ENCODE data around the gene AMOTL1.
"Not testable (repeated sequence)": the region's sequence is repeated elsewhere in the genome, so short reads cannot be mapped to it uniquely, and the experiment has no call there.

AMOTL1 gene

GRCh38 chr11:94802501-94802900, 34.3 kb downstream of the AMOTL1 start:
- no peak for TF ChIP-seq YY1 (IDR thresholded peaks at IDR 0.05; ENCODE audit: insufficient read depth, insufficient read length)
- no peak for TF ChIP-seq SUZ12 (IDR thresholded peaks at IDR 0.05; ENCODE audit: extremely low read depth, insufficient read depth, insufficient read length)
- TF ChIP-seq ZNF274 (IDR thresholded peaks at IDR 0.05; ENCODE audit: low read depth, low read length): no peak
- no peak overlapping the region for H3K4me3 ChIP-seq (ENCODE audit: insufficient read length, low read depth)
- no peaks in the 10 kb centered on the region for H3K4me1 ChIP-seq (ENCODE audit: insufficient read depth, insufficient read length)
- no peak for DNase-seq (ENCODE audit: low read depth, low spot score)
- no peak overlapping the region for H3K9ac ChIP-seq (ENCODE audit: insufficient read length, low read depth)
- H3K27me3 ChIP-seq (ENCODE audit: insufficient read depth, insufficient read length): no peaks in the 10 kb centered on the region
- H3K36me3 ChIP-seq (ENCODE audit: insufficient read depth, insufficient read length, low read length): peaks cover 61% of the 10 kb centered on the region
- H3K9me3 ChIP-seq (ENCODE audit: insufficient read depth, low read length): no peaks in the 10 kb centered on the region

- TF ChIP-seq ZNF274 (IDR thresholded peaks at IDR 0.05; ENCODE audit: low read depth, low read length) (no peak), SUZ12 (IDR thresholded peaks at IDR 0.05; ENCODE audit: extremely low read depth, insufficient read depth, insufficient read length) (no peak), YY1 (IDR thresholded peaks at IDR 0.05; ENCODE audit: insufficient read depth, insufficient read length) (no peak)
- Histone ChIP-seq H3K9ac (ENCODE audit: insufficient read length, low read depth) (no peak overlapping the region), H3K9me3 (ENCODE audit: insufficient read depth, low read length) (no peaks in the 10 kb centered on the region), H3K4me1 (ENCODE audit: insufficient read depth, insufficient read length) (no peaks in the 10 kb centered on the region), H3K36me3 (ENCODE audit: insufficient read depth, insufficient read length, low read length) (peaks cover 58% of the 10 kb centered on the region), H3K27me3 (ENCODE audit: insufficient read depth, insufficient read length) (no peaks in the 10 kb centered on the region), H3K4me3 (ENCODE audit: insufficient read length, low read depth) (no peak overlapping the region)
- DNase-seq (ENCODE audit: low read depth, low spot score): no peak
Measured at GRCh38 chr11:94803491-94803890, 35.3 kb downstream of the AMOTL1 start.

- DNase-seq (ENCODE audit: low read depth, low spot score): no peak
- TF ChIP-seq YY1 (IDR thresholded peaks at IDR 0.05; ENCODE audit: insufficient read depth, insufficient read length): no peak
- no peak for TF ChIP-seq SUZ12 (IDR thresholded peaks at IDR 0.05; ENCODE audit: extremely low read depth, insufficient read depth, insufficient read length)
- no peak for TF ChIP-seq ZNF274 (IDR thresholded peaks at IDR 0.05; ENCODE audit: low read depth, low read length)
- H3K4me3 ChIP-seq (ENCODE audit: insufficient read length, low read depth): no peak overlapping the region
- H3K4me1 ChIP-seq (ENCODE audit: insufficient read depth, insufficient read length): no peaks in the 10 kb centered on the region
- no peaks in the 10 kb centered on the region for H3K27me3 ChIP-seq (ENCODE audit: insufficient read depth, insufficient read length)
- no peaks in the 10 kb centered on the region for H3K9me3 ChIP-seq (ENCODE audit: insufficient read depth, low read length)
- H3K9ac ChIP-seq (ENCODE audit: insufficient read length, low read depth): no peak overlapping the region
- peaks cover 55% of the 10 kb centered on the region for H3K36me3 ChIP-seq (ENCODE audit: insufficient read depth, insufficient read length, low read length)
Measured at GRCh38 chr11:94804874-94805273, 36.7 kb downstream of the AMOTL1 start.

- no peak for DNase-seq (ENCODE audit: low read depth, low spot score)
- H3K27me3 ChIP-seq (ENCODE audit: insufficient read depth, insufficient read length): no peaks in the 10 kb centered on the region
- H3K9me3 ChIP-seq (ENCODE audit: insufficient read depth, low read length): no peaks in the 10 kb centered on the region
- H3K9ac ChIP-seq (ENCODE audit: insufficient read length, low read depth): no peak overlapping the region
- peaks cover 43% of the 10 kb centered on the region for H3K36me3 ChIP-seq (ENCODE audit: insufficient read depth, insufficient read length, low read length)
- H3K4me1 ChIP-seq (ENCODE audit: insufficient read depth, insufficient read length): no peaks in the 10 kb centered on the region
- TF ChIP-seq YY1 (IDR thresholded peaks at IDR 0.05; ENCODE audit: insufficient read depth, insufficient read length): no peak
- TF ChIP-seq ZNF274 (IDR thresholded peaks at IDR 0.05; ENCODE audit: low read depth, low read length): no peak
- TF ChIP-seq SUZ12 (IDR thresholded peaks at IDR 0.05; ENCODE audit: extremely low read depth, insufficient read depth, insufficient read length): no peak
- no peak overlapping the region for H3K4me3 ChIP-seq (ENCODE audit: insufficient read length, low read depth)
Measured at GRCh38 chr11:94806014-94806413, 37.9 kb downstream of the AMOTL1 start.

GRCh38 chr11:94806419-94806818, 38.3 kb downstream of the AMOTL1 start:
- Histone ChIP-seq H3K9ac (ENCODE audit: insufficient read length, low read depth) (no peak overlapping the region), H3K4me3 (ENCODE audit: insufficient read length, low read depth) (no peak overlapping the region), H3K36me3 (ENCODE audit: insufficient read depth, insufficient read length, low read length) (peaks cover 39% of the 10 kb centered on the region), H3K27me3 (ENCODE audit: insufficient read depth, insufficient read length) (no peaks in the 10 kb centered on the region), H3K4me1 (ENCODE audit: insufficient read depth, insufficient read length) (no peaks in the 10 kb centered on the region), H3K9me3 (ENCODE audit: insufficient read depth, low read length) (no peaks in the 10 kb centered on the region)
- TF ChIP-seq YY1 (IDR thresholded peaks at IDR 0.05; ENCODE audit: insufficient read depth, insufficient read length): no peak
- TF ChIP-seq SUZ12 (IDR thresholded peaks at IDR 0.05; ENCODE audit: extremely low read depth, insufficient read depth, insufficient read length): no peak
- no peak for TF ChIP-seq ZNF274 (IDR thresholded peaks at IDR 0.05; ENCODE audit: low read depth, low read length)
- DNase-seq (ENCODE audit: low read depth, low spot score): no peak

GRCh38 chr11:94809251-94809650, 41.1 kb downstream of the AMOTL1 start:
- no peak for DNase-seq (ENCODE audit: low read depth, low spot score)
- Histone ChIP-seq H3K4me1 (ENCODE audit: insufficient read depth, insufficient read length) (no peaks in the 10 kb centered on the region), H3K9me3 (ENCODE audit: insufficient read depth, low read length) (peaks cover 14% of the 10 kb centered on the region), H3K9ac (ENCODE audit: insufficient read length, low read depth) (no peak overlapping the region), H3K36me3 (ENCODE audit: insufficient read depth, insufficient read length, low read length) (peaks cover 36% of the 10 kb centered on the region), H3K27me3 (ENCODE audit: insufficient read depth, insufficient read length) (no peaks in the 10 kb centered on the region), H3K4me3 (ENCODE audit: insufficient read length, low read depth) (no peak overlapping the region)
- no peak for TF ChIP-seq SUZ12 (IDR thresholded peaks at IDR 0.05; ENCODE audit: extremely low read depth, insufficient read depth, insufficient read length)
- TF ChIP-seq YY1 (IDR thresholded peaks at IDR 0.05; ENCODE audit: insufficient read depth, insufficient read length): no peak
- no peak for TF ChIP-seq ZNF274 (IDR thresholded peaks at IDR 0.05; ENCODE audit: low read depth, low read length)

GRCh38 chr11:94812724-94813720, 44.9 kb downstream of the AMOTL1 start:
- DNase-seq (ENCODE audit: low read depth, low spot score); H3K4me3 ChIP-seq (ENCODE audit: insufficient read length, low read depth): not testable (repeated sequence)

More at GRCh38 chr11:94812724-94813720, 44.9 kb downstream of the AMOTL1 start:
- Histone ChIP-seq H3K9me3 (ENCODE audit: insufficient read depth, low read length) (peaks cover 51% of the 10 kb centered on the region), H3K36me3 (ENCODE audit: insufficient read depth, insufficient read length, low read length) (peaks cover 33% of the 10 kb centered on the region)
- not testable (repeated sequence) for H3K4me1 ChIP-seq (ENCODE audit: insufficient read depth, insufficient read length); H3K9ac ChIP-seq (ENCODE audit: insufficient read length, low read depth); H3K27me3 ChIP-seq (ENCODE audit: insufficient read depth, insufficient read length)
